IPS DF 19.7 (cell line): ENCODE results near the gene LENG1.
A peak's percentile ranks its signal among the peaks of the same experiment; 100 is the strongest.

Experiments used
- DNase-seq: peaks from one replicate; pipeline ENCODE4 v3.0.0-alpha.2; 2013; ENCODE audit warnings: low read depth, low spot score

The LENG1 gene

DNA sequence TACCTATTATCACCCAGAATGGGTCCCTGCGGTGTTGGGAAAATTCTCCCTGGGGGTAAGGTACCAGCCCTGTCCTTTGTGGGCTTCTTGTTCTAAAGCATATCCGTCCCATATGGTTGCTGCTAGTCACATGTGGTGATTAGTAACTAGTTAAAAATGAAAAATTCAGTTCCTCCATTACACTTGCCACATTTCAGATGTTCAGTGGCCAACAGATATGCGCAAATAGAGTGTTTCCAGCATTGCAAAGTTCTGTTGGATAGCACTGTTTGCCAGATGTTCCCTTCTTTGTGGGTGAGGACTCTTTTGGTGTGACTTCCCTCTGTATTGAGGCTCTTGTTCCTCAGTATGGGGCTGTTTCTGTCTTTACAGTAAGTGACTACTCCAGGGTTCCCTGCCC lies 18.2 kb downstream of the LENG1 start:
- no peak for DNase-seq

DNA sequence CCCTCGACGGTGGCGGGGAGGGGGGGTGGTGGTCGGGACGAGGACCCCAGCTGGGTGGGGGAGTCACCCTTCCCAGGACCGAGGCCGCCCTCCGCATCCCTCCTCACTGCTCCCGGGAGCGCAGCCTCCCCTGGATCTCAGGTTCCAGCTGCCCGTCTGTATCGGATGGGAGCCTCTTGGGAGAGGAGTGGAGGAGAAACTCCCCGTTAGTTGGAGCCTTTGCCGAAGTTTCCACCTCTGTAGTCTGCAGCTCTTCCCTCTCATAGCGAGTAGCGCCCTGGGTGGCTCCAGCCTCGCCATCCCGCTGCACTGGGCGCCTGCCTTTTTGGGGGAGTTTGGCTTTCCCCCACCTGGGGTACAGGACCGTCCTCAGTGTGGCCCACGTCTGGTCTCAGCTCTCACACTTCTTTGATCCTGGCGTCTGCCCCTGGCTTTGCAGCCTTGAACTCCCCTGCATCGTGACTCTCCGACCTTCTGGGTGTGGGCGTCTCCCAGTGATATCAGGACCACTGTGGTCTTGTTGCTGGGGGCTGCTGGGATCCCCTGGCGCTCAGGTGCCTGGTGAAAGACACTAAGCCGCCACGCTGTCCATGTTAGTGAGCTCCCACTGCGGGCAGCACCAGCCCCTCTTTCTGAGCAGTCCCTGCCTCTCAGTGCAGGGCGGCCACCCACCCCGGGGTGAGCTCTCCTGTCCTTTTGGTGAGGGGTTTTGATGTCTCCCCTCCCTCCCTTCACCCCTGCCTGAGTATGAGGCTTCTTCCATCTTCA lies 20.8 kb downstream of the LENG1 start:
- DNase-seq, result no peak

DNA sequence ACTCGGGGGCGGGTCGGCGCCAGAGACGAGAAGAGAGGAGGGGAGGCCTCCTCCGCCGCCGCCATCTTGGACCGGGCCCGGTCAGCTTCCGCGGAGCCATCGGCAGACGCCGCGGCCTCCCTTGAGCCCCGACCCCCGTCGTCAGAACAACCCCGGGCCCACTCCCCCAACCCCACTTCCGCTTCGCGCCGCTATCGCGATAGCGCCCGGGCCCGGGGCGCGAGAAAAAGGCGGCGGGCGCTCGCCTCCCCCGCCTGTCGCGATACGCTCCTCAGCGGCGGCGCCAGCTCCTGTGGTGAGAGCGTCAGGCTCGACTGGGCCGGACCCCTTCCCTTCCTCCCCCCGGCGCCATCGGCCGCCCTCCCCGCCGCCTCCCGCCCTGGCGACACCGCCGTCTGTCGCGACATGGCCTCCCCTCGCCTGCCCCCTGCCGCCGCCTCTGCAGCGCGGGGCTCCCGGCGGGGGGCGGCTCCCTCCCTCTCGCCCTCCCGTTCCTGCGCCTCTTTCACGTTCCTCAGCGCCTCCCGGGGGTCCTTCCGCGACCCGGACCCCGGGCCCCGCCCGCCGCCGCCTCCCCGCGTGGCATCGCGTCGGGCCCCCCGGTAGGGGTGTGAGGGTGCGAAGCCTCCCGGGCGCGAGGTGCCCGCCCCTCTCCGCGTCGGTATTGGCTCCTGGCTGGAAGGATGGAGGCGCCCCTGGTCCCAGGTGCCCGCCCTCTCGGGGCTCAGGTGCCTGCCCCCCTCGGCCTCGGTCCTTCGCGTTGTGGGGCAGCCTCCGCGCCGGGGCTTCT lies 21.6 kb downstream of the LENG1 start, which contains the start of gene CNOT3:
Gene CNOT3, plus strand, starts transcription at position 64 of the 790 bp plus-strand sequence. CDS start 5,217 bp downstream, outside the sequence.
- DNase-seq, result no peak

DNA sequence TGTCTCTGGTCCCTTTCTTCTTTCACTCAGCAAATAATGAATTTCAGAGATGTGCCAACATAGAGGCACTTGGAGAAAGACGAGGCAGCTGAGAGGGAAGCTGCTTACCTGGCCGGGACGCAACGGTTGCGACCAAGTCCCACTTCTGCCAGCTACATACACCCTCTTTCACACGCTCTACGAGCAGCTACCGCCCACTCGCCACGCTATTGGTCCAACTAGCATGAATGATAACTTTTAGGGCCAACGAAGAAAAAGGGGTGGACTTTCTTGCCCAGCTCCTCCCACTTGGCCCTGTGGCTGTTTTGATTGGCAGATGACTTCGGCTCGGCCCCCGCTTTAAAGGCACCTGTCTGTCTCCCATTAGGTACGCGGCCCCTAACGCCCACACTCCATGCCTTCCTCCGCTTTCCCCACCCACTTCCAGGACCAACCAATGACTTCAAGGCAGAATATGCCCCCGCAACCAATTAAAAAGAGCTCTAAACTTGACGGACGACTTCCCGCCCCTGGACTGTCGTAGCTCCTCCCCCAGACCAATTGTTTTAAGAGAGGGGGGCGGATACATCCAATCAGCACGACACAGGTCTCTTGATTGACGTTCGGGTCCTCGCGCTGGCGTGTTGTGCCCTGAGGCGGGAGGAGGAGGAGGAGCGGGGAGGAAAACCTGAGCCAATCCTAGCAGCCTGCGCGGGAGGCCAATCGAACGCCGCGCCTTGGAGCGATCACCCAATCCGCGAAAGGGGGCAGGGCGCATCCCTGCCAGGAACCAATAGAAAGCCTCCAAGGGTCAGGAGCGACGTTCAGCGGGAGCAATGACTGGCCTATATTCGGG lies 22.4 kb downstream of the LENG1 start:
- DNase-seq, result peak; percentile 98

DNA sequence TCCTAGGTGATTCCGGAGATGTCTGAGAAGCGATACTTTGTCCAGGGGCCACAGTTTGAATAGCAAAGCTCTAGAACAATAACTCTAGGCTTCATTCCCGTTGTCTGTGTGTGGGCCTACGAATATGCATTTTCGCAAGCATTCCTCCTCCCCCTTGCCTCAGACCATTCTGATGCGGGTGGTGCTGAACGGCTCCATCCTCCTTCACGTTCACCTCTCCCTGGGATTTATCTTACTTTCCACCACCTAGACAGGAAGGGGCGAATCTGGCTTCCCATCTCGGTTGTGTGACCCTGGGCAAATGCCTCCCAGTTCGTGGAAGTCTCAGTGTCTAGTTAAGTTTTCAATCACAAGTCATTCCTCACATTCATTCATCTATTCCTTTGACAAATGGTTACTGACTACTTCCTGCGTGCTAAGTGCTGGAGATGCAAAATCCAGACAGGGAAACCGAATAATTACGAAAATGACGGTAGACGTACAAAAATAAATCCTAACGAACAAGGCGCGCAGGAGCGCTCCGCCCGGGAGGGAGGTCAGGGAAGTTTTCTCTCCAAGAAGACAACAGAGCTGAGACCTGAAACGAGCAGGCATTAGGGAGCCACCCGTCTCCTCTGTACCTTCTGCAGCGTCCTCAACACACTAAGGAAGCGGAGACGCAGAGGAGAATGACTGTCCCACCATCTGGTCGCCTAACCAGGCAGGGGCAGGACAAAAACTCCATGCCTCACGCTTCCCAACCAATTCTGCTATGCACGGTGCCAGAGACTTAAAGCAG lies 23.2 kb downstream of the LENG1 start:
- DNase-seq, result no peak

DNA sequence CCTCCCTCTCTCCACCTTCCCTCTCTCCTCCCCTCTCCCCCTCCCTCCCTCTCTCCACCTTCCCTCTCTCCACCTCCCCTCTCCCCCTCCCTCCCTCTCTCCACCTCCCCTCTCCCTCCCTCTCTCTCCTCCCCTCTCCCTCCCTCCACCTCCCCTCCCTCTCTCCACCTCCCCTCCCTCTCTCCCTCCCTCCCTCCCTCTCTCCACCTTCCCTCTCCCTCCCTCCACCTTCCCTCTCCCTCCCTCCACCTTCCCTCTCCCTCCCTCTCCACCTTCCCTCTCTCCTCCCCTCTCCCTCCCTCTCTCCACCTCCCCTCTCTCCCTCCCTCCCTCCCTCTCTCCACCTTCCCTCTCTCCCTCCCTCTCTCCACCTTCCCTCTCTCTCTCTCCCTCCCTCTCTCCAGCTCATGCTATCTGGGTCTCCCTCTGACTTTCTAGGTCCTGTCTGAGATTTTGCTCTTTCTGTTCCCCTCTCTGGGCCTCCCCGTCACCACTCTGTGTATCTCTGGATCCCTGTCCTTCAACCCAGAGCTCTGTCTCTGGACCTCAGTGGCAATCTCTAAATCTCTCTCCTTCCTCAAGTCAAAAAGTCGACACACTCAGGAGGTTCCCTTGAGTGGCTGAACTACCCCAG lies 25.4 kb downstream of the LENG1 start:
- no peak for DNase-seq

DNA sequence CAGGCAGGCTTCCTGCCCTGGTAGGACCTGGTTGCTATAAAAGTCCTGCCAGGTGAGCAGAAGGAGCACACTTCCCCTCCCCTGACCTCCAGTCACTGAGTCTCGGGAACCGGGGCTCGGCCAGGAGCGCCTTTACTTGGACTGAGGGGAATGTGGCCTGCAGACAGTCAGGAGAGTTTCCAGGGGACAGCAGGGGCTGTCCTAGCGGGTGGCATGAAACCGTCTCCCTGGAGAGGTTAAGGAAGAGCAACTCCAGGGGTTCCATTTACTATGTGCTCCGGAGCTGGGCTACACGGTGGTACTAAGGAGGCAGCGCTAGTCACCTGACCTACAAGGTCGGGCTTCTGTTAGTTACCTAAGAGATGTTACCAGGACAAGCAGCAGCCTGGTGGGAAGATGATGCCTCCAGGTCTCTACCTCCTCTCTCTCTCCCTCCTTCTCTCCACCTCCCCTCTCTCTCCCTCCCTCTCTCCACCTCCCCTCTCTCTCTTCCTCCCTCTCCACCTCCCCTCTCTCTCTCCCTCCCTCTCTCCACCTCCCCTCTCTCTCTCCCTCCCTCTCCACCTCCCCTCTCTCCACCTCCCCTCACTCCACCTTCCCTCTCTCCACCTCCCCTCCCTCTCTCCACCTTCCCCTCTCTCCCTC lies 26.1 kb downstream of the LENG1 start:
- DNase-seq, result no peak

DNA sequence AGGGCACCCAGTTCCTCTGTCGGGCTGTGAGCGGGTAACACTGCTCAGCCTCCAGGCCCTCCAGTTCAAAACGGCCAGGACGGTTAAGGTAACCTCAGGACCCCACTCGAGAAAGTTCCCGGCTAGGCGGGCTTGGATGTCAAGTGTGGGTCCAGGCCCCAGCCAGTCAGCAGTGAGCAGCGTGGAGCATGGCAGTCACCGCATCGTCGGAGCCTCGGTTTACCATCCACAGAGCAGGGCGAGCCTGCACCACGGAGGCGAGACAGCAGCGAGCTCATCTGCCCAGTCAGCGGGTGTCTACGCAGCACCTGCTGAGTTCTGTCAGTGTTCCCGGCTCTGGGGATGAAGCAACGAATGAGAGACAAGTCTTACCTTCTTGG lies 29.9 kb downstream of the LENG1 start:
- DNase-seq, result no peak

DNA sequence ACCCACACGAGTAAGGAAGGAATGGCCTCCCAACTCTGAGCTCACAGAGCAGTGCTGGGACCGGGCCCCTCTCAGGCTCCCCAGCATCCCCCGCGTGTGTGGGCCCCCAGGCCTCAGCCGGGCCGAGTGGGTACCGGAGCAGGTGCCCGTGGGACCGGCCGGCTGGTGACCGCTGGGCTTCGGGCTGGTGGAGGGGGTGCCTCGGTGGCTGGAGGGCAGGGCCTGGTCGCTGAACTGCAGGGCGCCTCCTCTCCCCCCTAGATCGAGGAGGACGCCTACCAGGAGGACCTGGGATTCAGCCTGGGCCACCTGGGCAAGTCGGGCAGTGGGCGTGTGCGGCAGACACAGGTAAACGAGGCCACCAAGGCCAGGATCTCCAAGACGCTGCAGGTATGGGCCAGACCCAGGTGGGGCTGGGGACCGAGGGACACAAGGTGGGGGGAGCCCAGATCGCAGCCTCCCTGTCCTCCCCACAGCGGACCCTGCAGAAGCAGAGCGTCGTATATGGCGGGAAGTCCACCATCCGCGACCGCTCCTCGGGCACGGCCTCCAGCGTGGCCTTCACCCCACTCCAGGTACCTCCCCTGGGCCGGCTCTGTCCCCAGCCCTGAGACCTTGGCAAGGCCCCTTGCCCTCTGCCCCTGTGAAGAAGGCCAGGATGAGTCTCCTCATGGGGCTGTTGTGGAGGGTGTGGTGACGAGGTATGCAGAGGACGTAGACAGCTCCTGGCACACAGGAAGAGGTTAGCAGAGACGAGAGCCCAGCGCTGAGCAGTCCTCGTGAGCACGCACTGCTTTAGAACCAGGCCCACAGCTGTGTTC lies 30.5 kb downstream of the LENG1 start:
- DNase-seq, result no peak

DNA sequence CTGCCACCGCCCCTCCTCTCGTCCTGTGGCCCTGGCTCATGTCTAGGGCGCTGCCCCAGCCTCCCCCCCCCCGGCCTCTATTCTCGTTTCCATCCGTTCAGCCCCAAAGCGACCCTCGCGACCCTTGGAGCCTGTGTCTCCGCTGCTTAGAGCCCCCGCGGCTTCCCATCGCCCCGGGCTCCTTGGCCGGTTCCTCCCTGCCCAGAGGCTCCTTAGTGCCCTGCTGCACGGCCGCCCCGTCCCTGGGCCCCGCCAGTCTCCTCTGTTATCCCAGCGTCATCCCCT lies 31.1 kb downstream of the LENG1 start:
- no peak for DNase-seq

DNA sequence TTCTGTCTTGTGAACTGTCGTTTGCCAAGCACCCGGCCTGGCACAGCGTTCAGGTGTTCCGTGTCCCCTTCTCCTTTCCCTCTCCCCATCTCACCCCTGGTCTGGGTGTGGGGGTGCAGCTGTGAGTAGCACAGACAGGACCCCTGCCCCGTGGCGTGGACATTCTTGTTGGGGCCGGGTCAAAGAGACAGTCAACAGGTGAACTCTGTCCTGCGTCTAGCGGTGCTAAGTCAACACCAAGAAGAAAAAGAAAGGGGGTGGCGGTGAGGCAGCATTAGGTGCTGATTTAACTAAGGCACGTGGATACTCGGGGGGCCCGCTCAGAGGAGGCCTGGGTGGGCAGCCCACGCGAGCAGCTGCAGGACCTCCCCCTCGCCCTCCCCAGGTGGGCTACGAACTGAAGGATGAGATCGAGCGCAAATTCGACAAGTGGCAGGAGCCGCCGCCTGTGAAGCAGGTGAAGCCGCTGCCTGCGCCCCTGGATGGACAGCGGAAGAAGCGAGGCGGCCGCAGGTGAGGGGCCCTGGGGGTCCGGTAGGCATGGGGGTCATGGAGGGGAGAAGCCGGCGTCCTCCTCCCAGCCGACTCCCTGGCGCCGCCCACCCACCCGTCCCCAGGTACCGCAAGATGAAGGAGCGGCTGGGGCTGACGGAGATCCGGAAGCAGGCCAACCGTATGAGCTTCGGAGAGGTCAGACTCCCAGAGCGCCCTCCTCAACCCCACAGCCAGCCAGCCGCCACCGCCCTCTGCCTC lies 31.7 kb downstream of the LENG1 start:
- no peak for DNase-seq

DNA sequence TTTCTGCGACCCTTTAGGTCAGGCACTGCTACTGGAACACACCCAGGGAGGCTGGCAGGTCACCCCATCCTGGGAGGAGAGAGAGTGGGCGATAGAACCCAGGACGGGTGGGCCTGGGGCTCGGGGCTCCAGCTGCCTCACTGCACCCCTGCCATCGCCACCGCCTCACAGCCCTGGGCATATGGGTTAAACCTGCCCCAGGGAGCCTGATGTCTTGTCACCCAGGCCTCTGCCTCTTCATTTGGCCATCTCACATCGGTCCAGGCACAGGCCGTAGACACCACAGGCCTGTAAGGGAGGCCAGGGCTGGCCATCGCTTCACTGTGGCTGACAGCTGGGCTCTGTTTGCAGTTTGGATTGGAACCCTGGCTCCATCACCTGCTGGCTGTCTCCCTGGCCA lies 33.8 kb downstream of the LENG1 start:
- DNase-seq, result no peak

DNA sequence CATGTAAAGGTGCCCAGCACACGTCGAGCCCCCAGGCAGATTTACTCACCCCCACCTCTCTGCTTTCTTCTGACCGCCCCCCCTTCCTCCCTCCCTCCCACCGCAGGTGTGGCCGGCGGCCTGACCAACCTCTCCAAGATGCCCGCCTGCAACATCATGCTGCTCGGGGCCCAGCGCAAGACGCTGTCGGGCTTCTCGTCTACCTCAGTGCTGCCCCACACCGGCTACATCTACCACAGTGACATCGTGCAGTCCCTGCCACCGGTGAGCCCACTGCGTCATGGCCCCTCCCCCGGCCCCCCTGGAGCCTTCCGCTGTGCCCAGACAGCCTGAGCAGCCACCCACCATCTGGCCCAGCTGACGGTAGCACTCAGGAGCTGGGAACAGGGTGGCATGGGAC lies 35.1 kb downstream of the LENG1 start:
- DNase-seq, result no peak

DNA sequence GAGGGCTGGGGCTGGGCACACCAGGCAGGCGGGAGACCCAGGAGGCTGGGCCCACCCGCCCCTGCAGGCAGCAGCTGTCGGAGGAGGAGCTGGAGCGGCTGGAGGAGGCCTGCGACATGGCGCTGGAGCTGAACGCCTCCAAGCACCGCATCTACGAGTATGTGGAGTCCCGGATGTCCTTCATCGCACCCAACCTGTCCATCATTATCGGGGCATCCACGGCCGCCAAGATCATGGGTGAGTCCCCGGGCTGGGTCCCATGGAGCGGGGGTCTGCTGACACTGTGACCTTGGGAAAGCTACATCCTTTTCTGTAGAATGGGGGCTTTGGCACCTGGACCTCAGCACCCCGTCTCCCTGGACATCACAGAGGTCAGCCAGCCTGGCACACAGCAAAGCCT lies 35.8 kb downstream of the LENG1 start:
- DNase-seq, result no peak

DNA sequence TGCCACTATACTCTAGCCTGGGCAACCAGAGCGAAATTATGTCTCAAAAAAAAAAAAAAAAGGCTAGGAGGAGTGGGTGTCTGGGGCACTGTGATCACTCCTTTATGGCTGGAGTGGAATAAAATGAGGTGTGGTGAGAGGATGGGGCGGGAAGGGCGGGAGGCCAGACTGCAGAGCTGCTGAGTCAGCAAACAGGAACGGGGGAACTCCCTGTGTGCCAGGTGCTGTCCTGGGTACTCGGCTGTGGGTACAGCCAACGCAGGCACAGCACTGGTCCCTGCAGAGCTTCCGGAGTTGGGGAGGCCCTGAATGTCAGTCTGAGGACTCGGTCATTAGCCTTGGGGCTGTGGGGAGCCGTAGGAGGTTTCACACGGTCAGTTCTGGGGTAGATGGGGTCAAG lies 38.3 kb downstream of the LENG1 start:
- no peak for DNase-seq

DNA sequence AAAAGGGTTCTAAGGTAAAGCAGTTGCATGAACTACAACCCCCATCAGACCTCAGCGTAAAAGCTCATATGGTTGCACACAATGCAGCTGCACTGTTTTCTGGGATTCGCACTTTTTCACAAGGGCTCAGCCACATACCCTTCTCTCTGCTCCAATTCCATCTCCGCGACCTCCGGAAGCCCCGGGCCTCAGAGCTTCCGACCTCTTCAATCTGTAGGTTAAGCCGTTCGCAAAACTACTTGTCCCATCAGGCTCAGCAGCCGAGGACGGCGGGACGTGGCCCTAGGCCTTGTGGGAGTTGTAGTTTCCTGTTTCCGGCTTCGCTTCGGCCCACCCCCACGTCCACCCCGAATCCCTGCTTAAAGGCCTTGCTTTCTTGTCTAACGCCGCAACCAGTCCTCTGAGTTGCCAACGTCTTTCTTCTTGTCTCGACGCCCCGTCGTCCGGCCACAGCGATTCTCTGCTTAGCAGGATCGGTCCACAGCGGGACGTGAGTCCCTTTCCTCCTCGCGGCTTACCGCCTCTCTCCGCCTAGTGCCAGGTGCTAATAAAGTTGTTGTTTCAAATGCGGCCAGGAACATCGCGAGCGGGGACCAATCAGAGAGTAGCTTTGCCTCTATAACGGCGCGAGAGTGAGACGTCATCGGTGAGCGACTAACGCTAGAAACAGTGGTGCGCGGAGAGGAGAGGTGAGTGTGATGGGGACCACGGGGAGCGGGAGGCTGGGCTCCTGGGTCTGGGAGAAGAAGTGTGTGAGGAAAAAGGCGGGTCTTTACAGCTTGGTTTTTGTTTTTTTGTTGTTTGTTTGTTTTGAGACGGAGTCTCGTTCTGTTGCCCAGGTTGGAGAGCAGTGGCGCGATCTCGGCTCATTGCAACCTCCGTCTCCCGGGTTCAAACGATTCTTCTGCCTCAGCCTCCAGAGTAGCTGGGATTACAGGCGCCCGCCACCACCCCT lies 44.1 kb downstream of the LENG1 start, which contains the start of the genes PRPF31 and TFPT:
Gene PRPF31, plus strand, starts transcription at position 646 of the 955 bp plus-strand sequence. CDS start 2,525 bp downstream, outside the sequence.
Gene TFPT, minus strand, starts transcription at position 549 of the 955 bp plus-strand sequence. Its CDS starts 388 bp downstream, at position 161.
- DNase-seq, result peak; percentile 96

DNA sequence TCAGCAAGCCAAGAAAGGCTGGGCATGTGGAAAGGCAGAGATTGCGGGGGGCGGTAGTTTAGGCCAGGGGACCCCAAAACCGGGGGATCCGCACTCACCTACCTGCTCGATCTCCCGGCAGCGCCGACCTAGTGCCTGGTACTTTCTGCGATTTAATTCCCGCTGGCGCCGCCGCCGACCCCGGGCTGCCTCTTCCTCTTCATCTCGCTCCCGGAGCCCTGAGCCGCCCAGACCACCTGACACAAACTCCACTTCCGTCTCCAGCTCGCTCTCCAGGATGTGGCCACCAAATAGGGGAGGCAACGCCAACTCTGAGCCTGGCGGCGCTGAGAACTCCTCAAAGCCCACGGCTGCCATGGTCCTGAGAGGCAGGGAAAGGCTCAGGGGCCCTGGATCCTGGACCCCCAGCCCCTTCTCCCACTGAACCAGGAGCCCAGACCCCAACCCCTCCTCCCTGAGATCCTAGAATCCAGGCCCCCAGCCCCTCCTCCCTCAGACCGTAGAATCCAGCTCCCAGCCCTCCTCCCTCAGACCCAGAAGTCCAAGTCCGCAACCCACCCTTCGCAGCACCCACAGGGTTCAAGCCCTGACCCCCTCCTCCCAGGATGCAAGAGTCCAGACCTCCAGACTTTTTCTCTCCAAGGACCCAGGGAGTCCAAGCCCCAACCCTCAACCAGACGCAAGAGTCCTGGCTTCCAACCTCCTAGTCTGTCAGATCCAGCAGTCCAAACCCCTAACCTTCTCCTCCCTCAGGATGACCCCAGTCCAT lies 45.0 kb downstream of the LENG1 start:
- no peak for DNase-seq
